ENCODE data around the gene SPACA4. TPM values are rescaled to one million over a fixed set of nuclear protein-coding genes. Genes with fewer than 3 reads are reported as not detected.

The SPACA4 gene
- polyA plus RNA-seq, 1 donor (not counting 4 experiments of a cell fraction or from before 2014, with no cell fraction given): 0.08 TPM

DNA sequence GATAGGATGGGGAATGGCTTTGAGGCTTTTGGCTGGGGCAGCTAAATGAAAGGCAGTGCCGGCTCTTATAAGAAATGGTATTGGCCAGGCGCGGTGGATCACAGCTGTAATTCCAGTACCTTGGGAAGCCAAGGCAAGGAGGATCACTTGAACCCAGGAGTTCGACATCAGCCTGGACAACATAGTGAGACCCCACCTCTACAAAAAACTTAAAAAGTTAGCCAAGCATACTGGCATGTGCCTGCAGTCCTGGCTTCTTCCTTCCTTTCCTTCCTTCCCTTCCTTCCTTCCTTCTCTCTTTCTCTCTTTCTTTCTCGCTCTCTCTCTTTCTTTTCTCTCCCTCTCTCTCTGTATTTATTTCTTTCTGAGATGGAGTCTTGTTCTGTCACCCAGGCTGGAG lies 36.3 kb downstream of the SPACA4 start:
- no peak overlapping the region for H3K9ac ChIP-seq (ENCODE audit: control insufficient read depth, extremely low read depth, insufficient read depth, low read length)
- FAIRE-seq (no peak), DNase-seq (ENCODE audit: low read depth, low spot score) (no peak)
- no peaks in the 10 kb centered on the region for H4K20me1 ChIP-seq (ENCODE audit: control insufficient read depth, extremely low read depth, insufficient read depth, low read length)
- H3K79me2 ChIP-seq (ENCODE audit: control insufficient read depth, insufficient read depth, low read length): no peaks in the 10 kb centered on the region
- no peak overlapping the region for H3K4me3 ChIP-seq (ENCODE audit: control insufficient read depth in 2 of 3, extremely low read depth in 1 of 3, insufficient read depth in 2 of 3, low read depth in 1 of 3, low read length in 3 of 3)
- H3K9me3 ChIP-seq (ENCODE audit: control insufficient read depth, low read depth, low read length): no peaks in the 10 kb centered on the region
- H3K27me3 ChIP-seq (ENCODE audit: control insufficient read depth, extremely low read depth, insufficient read depth, low read length): peaks cover 5% of the 10 kb centered on the region
- no peak overlapping the region for H2AFZ ChIP-seq (ENCODE audit: control insufficient read depth, low read length)
- dilution Hi-C loops (cut with MboI; ENCODE audit: extremely low pct_ligation_motif_present, low sequenced_read_pairs): no loop called here
- TF ChIP-seq EZH2 (IDR thresholded peaks at IDR 0.05; ENCODE audit: low read length): no peak
- TF ChIP-seq, protein P1, sequence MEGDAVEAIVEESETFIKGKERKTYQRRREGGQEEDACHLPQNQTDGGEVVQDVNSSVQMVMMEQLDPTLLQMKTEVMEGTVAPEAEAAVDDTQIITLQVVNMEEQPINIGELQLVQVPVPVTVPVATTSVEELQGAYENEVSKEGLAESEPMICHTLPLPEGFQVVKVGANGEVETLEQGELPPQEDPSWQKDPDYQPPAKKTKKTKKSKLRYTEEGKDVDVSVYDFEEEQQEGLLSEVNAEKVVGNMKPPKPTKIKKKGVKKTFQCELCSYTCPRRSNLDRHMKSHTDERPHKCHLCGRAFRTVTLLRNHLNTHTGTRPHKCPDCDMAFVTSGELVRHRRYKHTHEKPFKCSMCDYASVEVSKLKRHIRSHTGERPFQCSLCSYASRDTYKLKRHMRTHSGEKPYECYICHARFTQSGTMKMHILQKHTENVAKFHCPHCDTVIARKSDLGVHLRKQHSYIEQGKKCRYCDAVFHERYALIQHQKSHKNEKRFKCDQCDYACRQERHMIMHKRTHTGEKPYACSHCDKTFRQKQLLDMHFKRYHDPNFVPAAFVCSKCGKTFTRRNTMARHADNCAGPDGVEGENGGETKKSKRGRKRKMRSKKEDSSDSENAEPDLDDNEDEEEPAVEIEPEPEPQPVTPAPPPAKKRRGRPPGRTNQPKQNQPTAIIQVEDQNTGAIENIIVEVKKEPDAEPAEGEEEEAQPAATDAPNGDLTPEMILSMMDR (optimal IDR thresholded peaks at IDR 0.05 in 1 of 3, IDR thresholded peaks at IDR 0.05 in 1 of 3, conservative IDR thresholded peaks at IDR 0.05 in 1 of 3; ENCODE audit: extremely low read depth in 1 of 3, insufficient read depth in 2 of 3, low read length in 3 of 3): no peak
- H3K36me3 ChIP-seq (ENCODE audit: control insufficient read depth in 2 of 2, extremely low read depth in 1 of 2, insufficient read depth in 2 of 2, low read length in 2 of 2): no peaks in the 10 kb centered on the region
- no peaks in the 10 kb centered on the region for H3K9me1 ChIP-seq (ENCODE audit: control insufficient read depth, extremely low read depth, insufficient read depth, low read length)
- peaks cover 27% of the 10 kb centered on the region for H3K4me1 ChIP-seq (ENCODE audit: control insufficient read depth, extremely low read depth, insufficient read depth, low read length)
- H3K4me2 ChIP-seq (ENCODE audit: control insufficient read depth, extremely low read depth, insufficient read depth, low read depth, low read length): no peak overlapping the region
- no peak overlapping the region for H3K27ac ChIP-seq (ENCODE audit: control insufficient read depth, insufficient read depth, low read length)

DNA sequence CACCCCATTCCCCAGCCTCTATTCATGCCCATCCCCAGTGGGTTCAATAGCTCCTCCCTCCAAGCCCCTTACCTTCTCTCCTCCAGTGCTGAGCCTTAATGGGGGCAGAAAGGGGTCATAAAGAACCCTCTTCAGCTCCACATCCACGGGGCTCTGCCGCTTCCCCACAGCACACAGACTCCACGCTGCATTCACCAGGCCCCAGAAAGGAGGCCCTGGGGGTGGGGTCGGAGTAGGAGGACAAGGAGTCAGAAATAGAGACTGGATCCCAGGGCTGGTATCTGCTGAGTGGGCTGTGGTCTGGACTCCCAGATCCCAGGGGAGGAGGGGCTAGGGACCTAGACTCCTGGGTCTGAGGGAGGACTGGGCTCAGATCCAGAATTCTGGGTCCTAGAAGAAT lies 37.8 kb downstream of the SPACA4 start:
- no peak overlapping the region for H3K27ac ChIP-seq (ENCODE audit: control insufficient read depth, insufficient read depth, low read length)
- H3K9ac ChIP-seq (ENCODE audit: control insufficient read depth, extremely low read depth, insufficient read depth, low read length): no peak overlapping the region
- no peak overlapping the region for H3K4me2 ChIP-seq (ENCODE audit: control insufficient read depth, extremely low read depth, insufficient read depth, low read depth, low read length)
- FAIRE-seq (no peak), DNase-seq (ENCODE audit: low read depth, low spot score) (no peak)
- no peak overlapping the region for H3K4me3 ChIP-seq (ENCODE audit: control insufficient read depth in 2 of 3, extremely low read depth in 1 of 3, insufficient read depth in 2 of 3, low read depth in 1 of 3, low read length in 3 of 3)
- no peaks in the 10 kb centered on the region for H4K20me1 ChIP-seq (ENCODE audit: control insufficient read depth, extremely low read depth, insufficient read depth, low read length)
- no peaks in the 10 kb centered on the region for H3K9me3 ChIP-seq (ENCODE audit: control insufficient read depth, low read depth, low read length)
- no peaks in the 10 kb centered on the region for H3K36me3 ChIP-seq (ENCODE audit: control insufficient read depth in 2 of 2, extremely low read depth in 1 of 2, insufficient read depth in 2 of 2, low read length in 2 of 2)
- H3K27me3 ChIP-seq (ENCODE audit: control insufficient read depth, extremely low read depth, insufficient read depth, low read length): peaks cover 5% of the 10 kb centered on the region
- no peaks in the 10 kb centered on the region for H3K9me1 ChIP-seq (ENCODE audit: control insufficient read depth, extremely low read depth, insufficient read depth, low read length)
- peaks cover 23% of the 10 kb centered on the region for H3K4me1 ChIP-seq (ENCODE audit: control insufficient read depth, extremely low read depth, insufficient read depth, low read length)
- dilution Hi-C loops (cut with MboI; ENCODE audit: extremely low pct_ligation_motif_present, low sequenced_read_pairs): no loop called here
- TF ChIP-seq, protein P1 (optimal IDR thresholded peaks at IDR 0.05 in 1 of 3, IDR thresholded peaks at IDR 0.05 in 1 of 3, conservative IDR thresholded peaks at IDR 0.05 in 1 of 3; ENCODE audit: extremely low read depth in 1 of 3, insufficient read depth in 2 of 3, low read length in 3 of 3): no peak
- no peak for TF ChIP-seq EZH2 (IDR thresholded peaks at IDR 0.05; ENCODE audit: low read length)
- no peak overlapping the region for H2AFZ ChIP-seq (ENCODE audit: control insufficient read depth, low read length)
- no peaks in the 10 kb centered on the region for H3K79me2 ChIP-seq (ENCODE audit: control insufficient read depth, insufficient read depth, low read length)
